Ishikawa (cell line): ENCODE measurements around the gene GRIA4.

Experiments used
- CEBPB ChIP-seq: IDR thresholded peaks from 2 replicates; pipeline ENCODE4 v1.6.1; 2012
- FOXM1 ChIP-seq: IDR thresholded peaks from 2 replicates; pipeline ENCODE4 v1.6.1; 2012; ENCODE audit warnings: low read depth, borderline replicate concordance
- REST ChIP-seq: IDR thresholded peaks from 2 replicates; pipeline ENCODE4 v1.6.1; 2012; ENCODE audit warnings: low read depth, mild to moderate bottlenecking
- YY1 ChIP-seq: IDR thresholded peaks from 2 replicates; pipeline ENCODE4 v1.6.1; 2012; ENCODE audit warnings: low read depth

DNA sequence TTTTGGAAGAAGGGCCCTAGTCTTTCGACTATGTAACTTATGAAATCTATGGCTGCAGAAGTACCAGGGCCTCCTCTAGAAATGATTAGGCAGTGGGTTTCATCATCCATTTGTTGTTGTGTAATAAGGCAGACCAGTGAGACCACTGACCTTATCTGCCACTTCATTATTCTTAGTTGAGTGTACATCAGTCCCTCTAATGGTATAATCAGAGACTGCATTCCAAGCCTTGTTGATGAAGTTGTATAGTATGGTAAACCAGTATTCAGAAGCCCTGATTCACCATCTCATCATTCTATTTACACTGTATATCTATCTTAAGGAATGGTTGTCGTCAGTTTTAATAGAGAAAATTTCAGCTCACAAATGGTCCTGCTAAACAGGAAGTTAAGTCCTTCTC lies 32.2 kb upstream of the GRIA4 start:
- TF ChIP-seq FOXM1: no peak
- TF ChIP-seq YY1: no peak
- no peak for TF ChIP-seq CEBPB
- TF ChIP-seq REST: no peak
